HEK293 (cell line): Measurements from ENCODE around the gene DHX8.

Source experiments
- MYNN ChIP-seq: fragments of 450-650 bp; formaldehyde crosslinking; IDR thresholded peaks from 2 replicates; pipeline ENCODE4 v1.5.1; 2016; ENCODE audit warnings: missing biosample characterization, missing genetic modification characterization, borderline replicate concordance
- PATZ1 ChIP-seq: fragments of 450-650 bp; formaldehyde crosslinking; IDR thresholded peaks from 2 replicates; pipeline ENCODE4 v1.5.1; 2016; ENCODE audit warnings: missing biosample characterization, missing genetic modification characterization
- PRDM4 ChIP-seq: fragments of 450-650 bp; formaldehyde crosslinking; IDR thresholded peaks from 2 replicates; pipeline ENCODE4 v1.5.1; 2017; ENCODE audit warnings: missing biosample characterization, missing genetic modification characterization
- PRDM6 ChIP-seq: fragments of 450-650 bp; formaldehyde crosslinking; IDR thresholded peaks from 2 replicates; pipeline ENCODE4 v1.5.1; 2017; ENCODE audit warnings: missing biosample characterization, missing genetic modification characterization
- ZEB2 ChIP-seq: fragments of 450-650 bp; formaldehyde crosslinking; IDR thresholded peaks from 2 replicates; pipeline ENCODE4 v1.5.1; 2016; ENCODE audit warnings: missing biosample characterization, missing genetic modification characterization
- ZNF148 ChIP-seq: fragments of 450-650 bp; formaldehyde crosslinking; IDR thresholded peaks from 2 replicates; pipeline ENCODE4 v1.5.0; 2017; ENCODE audit warnings: missing biosample characterization, missing genetic modification characterization, borderline replicate concordance
- ZNF169 ChIP-seq: fragments of 450-650 bp; formaldehyde crosslinking; IDR thresholded peaks from 2 replicates; pipeline ENCODE4 v1.5.1; 2016; ENCODE audit warnings: missing biosample characterization, missing genetic modification characterization
- ZNF24 ChIP-seq: fragments of 450-650 bp; formaldehyde crosslinking; IDR thresholded peaks from 2 replicates; pipeline ENCODE4 v1.5.1; 2016; ENCODE audit warnings: missing biosample characterization, missing genetic modification characterization
- ZNF394 ChIP-seq: fragments of 450-650 bp; formaldehyde crosslinking; IDR thresholded peaks from 2 replicates; pipeline ENCODE4 v1.5.1; 2016; ENCODE audit warnings: missing biosample characterization, missing genetic modification characterization, mild to moderate bottlenecking, moderate library complexity, borderline replicate concordance
- ZNF488 ChIP-seq: fragments of 450-650 bp; formaldehyde crosslinking; IDR thresholded peaks from 2 replicates; pipeline ENCODE4 v1.5.1; 2016; ENCODE audit warnings: missing biosample characterization, missing genetic modification characterization
- ZNF510 ChIP-seq: fragments of 450-650 bp; formaldehyde crosslinking; IDR thresholded peaks from 2 replicates; pipeline ENCODE4 v1.5.1; 2018; ENCODE audit warnings: mild to moderate bottlenecking, missing genetic modification characterization, missing biosample characterization; ENCODE audit not compliant: insufficient replicate concordance
- ZNF513 ChIP-seq: fragments of 450-650 bp; IDR thresholded peaks from 2 replicates; pipeline ENCODE4 v1.5.1; 2018; ENCODE audit warnings: missing biosample characterization, missing genetic modification characterization
- ZNF529 ChIP-seq: fragments of 450-650 bp; formaldehyde crosslinking; IDR thresholded peaks from 2 replicates; pipeline ENCODE4 v1.5.1; 2017; ENCODE audit warnings: missing genetic modification characterization, missing biosample characterization; ENCODE audit not compliant: insufficient replicate concordance
- ZNF692 ChIP-seq: fragments of 450-650 bp; formaldehyde crosslinking; IDR thresholded peaks from 2 replicates; pipeline ENCODE4 v1.5.1; 2016; ENCODE audit warnings: missing biosample characterization, missing genetic modification characterization
- ZXDB ChIP-seq: fragments of 450-650 bp; formaldehyde crosslinking; IDR thresholded peaks from 2 replicates; pipeline ENCODE4 v1.5.1; 2016; ENCODE audit warnings: missing biosample characterization, missing genetic modification characterization

DHX8 gene

GRCh38 chr17:43517615-43518386, 34.0 kb downstream of the DHX8 start (continued):
- no peak for TF ChIP-seq ZNF510 (tag by site-specific recombination)
- TF ChIP-seq ZNF529 (tag by site-specific recombination) = no peak
- TF ChIP-seq ZNF692 (tag by site-specific recombination) = no peak
- no peak for TF ChIP-seq ZNF169 (tag by site-specific recombination)
- TF ChIP-seq ZNF394 (tag by site-specific recombination) = peak; percentile 24; the same call in 1 of the 2 replicates
- no peak for TF ChIP-seq PATZ1 (tag by site-specific recombination)
- peak; percentile 72; the same call in 1 of the 2 replicates for TF ChIP-seq ZNF488
- peak; percentile 56; the same call in 1 of the 2 replicates for TF ChIP-seq ZNF24 (tag by site-specific recombination)
- TF ChIP-seq ZNF513 (tag by site-specific recombination) = no peak
- TF ChIP-seq PRDM6 (tag by site-specific recombination) = peak; percentile 97
- peak; percentile 44; the same call in 1 of the 2 replicates for TF ChIP-seq ZEB2 (tag by site-specific recombination)
- TF ChIP-seq ZXDB (tag by site-specific recombination) = no peak; the same call in 1 of the 2 replicates
- TF ChIP-seq ZNF148 = no peak
- TF ChIP-seq MYNN (tag by site-specific recombination) = no peak
- TF ChIP-seq PRDM4 (tag by site-specific recombination) = peak; percentile 74
- TF ChIP-seq, all 188 proteins: peak for 23
